Brain pericyte (primary cell): Measurements from ENCODE around the gene IFT57.

Experiments
- DNase-seq: peaks from one replicate; pipeline ENCODE4 v3.0.0-alpha.2; 2012; ENCODE audit warnings: low read depth, low spot score

IFT57 gene

GRCh38 chr3:108218811-108219210 lies 3.4 kb downstream of the IFT57 start:
- no peak for DNase-seq

GRCh38 chr3:108215871-108216270 lies 6.4 kb downstream of the IFT57 start:
- no peak for DNase-seq

- no peak for DNase-seq
Observed at GRCh38 chr3:108209579-108209978, 12.6 kb downstream of the IFT57 start.

- DNase-seq, result no peak
Observed at GRCh38 chr3:108208831-108209230, 13.4 kb downstream of the IFT57 start.

GRCh38 chr3:108202834-108203233 lies 19.4 kb downstream of the IFT57 start:
- no peak for DNase-seq

- DNase-seq, result no peak
Observed at GRCh38 chr3:108202080-108202479, 20.1 kb downstream of the IFT57 start.

GRCh38 chr3:108201258-108201657 lies 21.0 kb downstream of the IFT57 start:
- no peak for DNase-seq

- no peak for DNase-seq
Observed at GRCh38 chr3:108200578-108200977, 21.6 kb downstream of the IFT57 start.

- no peak for DNase-seq
Observed at GRCh38 chr3:108200024-108200423, 22.2 kb downstream of the IFT57 start.

GRCh38 chr3:108191394-108191793 lies 30.8 kb downstream of the IFT57 start:
- no peak for DNase-seq

- DNase-seq, result no peak
Observed at GRCh38 chr3:108190346-108190745, 31.9 kb downstream of the IFT57 start.

GRCh38 chr3:108189440-108189839 lies 32.8 kb downstream of the IFT57 start:
- DNase-seq, result no peak

- DNase-seq, result no peak
Observed at GRCh38 chr3:108185536-108185935, 36.7 kb downstream of the IFT57 start.

GRCh38 chr3:108184824-108185223 lies 37.4 kb downstream of the IFT57 start:
- no peak for DNase-seq

GRCh38 chr3:108183971-108184370 lies 38.3 kb downstream of the IFT57 start:
- no peak for DNase-seq

- no peak for DNase-seq
Observed at GRCh38 chr3:108183181-108183580, 39.0 kb downstream of the IFT57 start.

GRCh38 chr3:108182339-108182738 lies 39.9 kb downstream of the IFT57 start:
- DNase-seq, result no peak

GRCh38 chr3:108181172-108181571 lies 41.1 kb downstream of the IFT57 start:
- DNase-seq, result no peak

- DNase-seq, result no peak
Observed at GRCh38 chr3:108180194-108180593, 42.0 kb downstream of the IFT57 start.

- DNase-seq, result no peak
Observed at GRCh38 chr3:108178676-108179075, 43.5 kb downstream of the IFT57 start.

- no peak for DNase-seq
Observed at GRCh38 chr3:108177536-108177935, 44.7 kb downstream of the IFT57 start.

- DNase-seq, result no peak
Observed at GRCh38 chr3:108175352-108175751, 46.9 kb downstream of the IFT57 start.

GRCh38 chr3:108171106-108171505 lies 51.1 kb downstream of the IFT57 start:
- no peak for DNase-seq

- DNase-seq, result no peak
Observed at GRCh38 chr3:108164391-108164790, 57.8 kb downstream of the IFT57 start.

GRCh38 chr3:108159865-108160264 lies 62.4 kb downstream of the IFT57 start:
- peak; percentile 8 for DNase-seq
